Measurements from ENCODE around the gene XIST.

The XIST gene

GRCh38 chrX:73831500-73831899 is 21.0 kb downstream of the XIST start:
- Histone ChIP-seq H3K27ac (ENCODE audit: insufficient read depth in 1 of 2, low read depth in 1 of 2, low read length in 2 of 2, poor library complexity in 1 of 2, severe bottlenecking in 2 of 2) (no peak overlapping the region), H3K27me3 (replicated peaks in 2 of 5; ENCODE audit: control insufficient read depth in 4 of 5, insufficient read depth in 5 of 5, low read length in 4 of 5) (no peaks in the 10 kb centered on the region), H3K4me1 (ENCODE audit: control extremely low read depth in 1 of 4, control insufficient read depth in 4 of 4, insufficient read depth in 4 of 4, low read length in 3 of 4) (peaks cover 0 to 5% (median 0%) of the 10 kb centered on the region in 4 experiments), H3K9me3 (ENCODE audit: control extremely low read depth in 1 of 5, control insufficient read depth in 4 of 5, insufficient read depth in 2 of 5, low read depth in 1 of 5, low read length in 4 of 5) (no peaks in the 10 kb centered on the region), H3K36me3 (ENCODE audit: control insufficient read depth in 4 of 4, insufficient read depth in 4 of 4, low read length in 3 of 4) (peaks cover 0 to 69% (median 5%) of the 10 kb centered on the region in 4 experiments), H3K4me3 (ENCODE audit: control insufficient read depth in 1 of 7, extremely low read depth in 1 of 7, insufficient read depth in 4 of 7, low read depth in 2 of 7, low read length in 6 of 7) (no peak overlapping the region)
- peak in 2 of 3 donors; percentile 39 for DNase-seq
- CTCF ChIA-PET: no interaction called here
- POLR2A ChIA-PET: no interaction called here
- WGBS (ENCODE audit: insufficient coverage): 63% methylated on average over 1 of the region's 2 CpGs

- Histone ChIP-seq H3K27ac (ENCODE audit: insufficient read depth in 1 of 2, low read depth in 1 of 2, low read length in 2 of 2, poor library complexity in 1 of 2, severe bottlenecking in 2 of 2) (no peak overlapping the region), H3K27me3 (replicated peaks in 2 of 5; ENCODE audit: control insufficient read depth in 4 of 5, insufficient read depth in 5 of 5, low read length in 4 of 5) (no peaks in the 10 kb centered on the region), H3K4me1 (ENCODE audit: control extremely low read depth in 1 of 4, control insufficient read depth in 4 of 4, insufficient read depth in 4 of 4, low read length in 3 of 4) (peaks cover 0 to 5% (median 0%) of the 10 kb centered on the region in 4 experiments), H3K9me3 (ENCODE audit: control extremely low read depth in 1 of 5, control insufficient read depth in 4 of 5, insufficient read depth in 2 of 5, low read depth in 1 of 5, low read length in 4 of 5) (no peaks in the 10 kb centered on the region), H3K4me3 (ENCODE audit: control insufficient read depth in 1 of 7, extremely low read depth in 1 of 7, insufficient read depth in 4 of 7, low read depth in 2 of 7, low read length in 6 of 7) (no peak overlapping the region), H3K36me3 (ENCODE audit: control insufficient read depth in 4 of 4, insufficient read depth in 4 of 4, low read length in 3 of 4) (peaks cover 0 to 75% (median 6%) of the 10 kb centered on the region in 4 experiments)
- no peak for DNase-seq
- POLR2A ChIA-PET: no interaction called here
- 83% methylated on average over 2 of the region's 9 CpGs for WGBS (ENCODE audit: insufficient coverage)
- CTCF ChIA-PET: no interaction called here
These were observed 21.8 kb downstream of the XIST start for GRCh38 chrX:73830489-73831414.

DNA sequence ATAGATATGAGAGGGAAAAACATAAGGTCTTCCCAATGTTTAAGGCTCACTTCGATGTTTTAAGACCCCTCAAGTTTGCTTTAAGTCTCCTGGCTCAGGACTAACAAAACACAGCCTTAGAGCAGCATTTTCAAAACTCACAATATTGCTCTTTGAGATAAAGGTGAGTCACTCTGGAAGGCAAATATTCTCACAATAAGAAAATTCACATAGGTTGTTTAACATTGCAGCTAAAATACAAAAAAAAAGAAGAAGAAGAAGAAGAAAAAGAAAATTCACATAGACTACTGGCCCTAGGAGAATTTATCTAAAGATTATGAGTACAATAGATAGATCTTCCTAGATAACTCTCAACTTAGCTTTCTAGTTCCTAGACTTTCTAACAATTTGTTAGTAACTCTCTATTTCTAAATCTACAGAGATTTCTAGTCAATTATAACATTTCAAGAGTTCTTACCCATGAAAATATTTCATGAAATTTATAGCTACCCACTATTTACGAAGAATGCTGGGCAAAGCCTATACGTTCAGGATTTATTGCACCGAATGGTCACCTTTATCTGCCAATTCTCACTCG is 22.5 kb downstream of the XIST start:
- Histone ChIP-seq H3K4me1 (ENCODE audit: control extremely low read depth in 1 of 4, control insufficient read depth in 4 of 4, insufficient read depth in 4 of 4, low read length in 3 of 4) (peaks cover 0 to 5% (median 0%) of the 10 kb centered on the region in 4 experiments), H3K27ac (ENCODE audit: insufficient read depth in 1 of 2, low read depth in 1 of 2, low read length in 2 of 2, poor library complexity in 1 of 2, severe bottlenecking in 2 of 2) (no peak overlapping the region), H3K9me3 (ENCODE audit: control extremely low read depth in 1 of 5, control insufficient read depth in 4 of 5, insufficient read depth in 2 of 5, low read depth in 1 of 5, low read length in 4 of 5) (no peaks in the 10 kb centered on the region), H3K36me3 (ENCODE audit: control insufficient read depth in 4 of 4, insufficient read depth in 4 of 4, low read length in 3 of 4) (peaks cover 0 to 76% (median 6%) of the 10 kb centered on the region in 4 experiments), H3K4me3 (ENCODE audit: control insufficient read depth in 1 of 7, extremely low read depth in 1 of 7, insufficient read depth in 4 of 7, low read depth in 2 of 7, low read length in 6 of 7) (no peak overlapping the region), H3K27me3 (replicated peaks in 2 of 5; ENCODE audit: control insufficient read depth in 4 of 5, insufficient read depth in 5 of 5, low read length in 4 of 5) (no peaks in the 10 kb centered on the region)
- no peak for DNase-seq
- WGBS (ENCODE audit: insufficient coverage): 100% methylated on average over 4 of the region's 5 CpGs
- CTCF ChIA-PET: interaction anchor here (1.2 kb wide), 1 partner anchor 186 kb away, joined by 3 read pairs; no protein-coding TSS in a partner anchor
- POLR2A ChIA-PET: no interaction called here

DNA sequence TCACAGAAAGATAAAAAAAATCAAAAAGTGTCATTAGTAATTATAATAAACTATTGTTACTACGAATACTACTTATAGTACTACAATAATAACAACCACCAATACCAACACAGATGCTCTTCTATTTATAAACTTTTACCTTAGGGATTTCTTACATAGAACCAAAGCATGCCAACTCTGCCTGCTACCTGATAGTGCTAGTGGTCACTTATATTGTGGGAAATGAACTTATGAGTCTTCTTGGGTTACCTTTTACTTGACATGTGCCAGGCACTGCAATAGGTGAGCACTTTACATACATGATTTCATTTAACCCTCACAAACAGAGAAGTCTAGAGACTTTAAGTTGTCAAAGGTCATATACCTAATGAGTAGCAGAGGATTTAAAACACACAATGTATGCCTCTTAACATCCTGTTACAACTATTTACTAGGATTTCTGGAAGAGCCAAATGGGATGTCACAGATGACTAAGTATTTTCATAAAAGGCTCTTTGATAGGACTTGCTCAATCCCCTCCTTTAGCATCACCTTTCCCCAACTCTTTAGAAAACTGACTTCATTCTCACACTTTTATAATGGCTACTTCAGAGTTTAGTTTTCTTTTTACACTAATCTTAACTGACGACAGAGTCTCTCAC is 24.3 kb downstream of the XIST start:
- Histone ChIP-seq H3K27ac (ENCODE audit: insufficient read depth in 1 of 2, low read depth in 1 of 2, low read length in 2 of 2, poor library complexity in 1 of 2, severe bottlenecking in 2 of 2) (no peak overlapping the region), H3K27me3 (replicated peaks in 2 of 5; ENCODE audit: control insufficient read depth in 4 of 5, insufficient read depth in 5 of 5, low read length in 4 of 5) (no peaks in the 10 kb centered on the region), H3K9me3 (ENCODE audit: control extremely low read depth in 1 of 5, control insufficient read depth in 4 of 5, insufficient read depth in 2 of 5, low read depth in 1 of 5, low read length in 4 of 5) (no peaks in the 10 kb centered on the region), H3K36me3 (ENCODE audit: control insufficient read depth in 4 of 4, insufficient read depth in 4 of 4, low read length in 3 of 4) (peaks cover 0 to 63% (median 6%) of the 10 kb centered on the region in 4 experiments), H3K4me1 (ENCODE audit: control extremely low read depth in 1 of 4, control insufficient read depth in 4 of 4, insufficient read depth in 4 of 4, low read length in 3 of 4) (peaks cover 0 to 5% (median 0%) of the 10 kb centered on the region in 4 experiments), H3K4me3 (ENCODE audit: control insufficient read depth in 1 of 7, extremely low read depth in 1 of 7, insufficient read depth in 4 of 7, low read depth in 2 of 7, low read length in 6 of 7) (no peak overlapping the region)
- no peak for DNase-seq
- WGBS (ENCODE audit: insufficient coverage): no CpG with 5 or more reads among the region's 2 CpGs
- ChIA-PET POLR2A (no interaction called here), CTCF (no interaction called here)

- DNase-seq: no peak
- H3K4me3 ChIP-seq (ENCODE audit: control insufficient read depth in 1 of 7, extremely low read depth in 1 of 7, insufficient read depth in 4 of 7, low read depth in 2 of 7, low read length in 6 of 7): no peak overlapping the region
- H3K27ac ChIP-seq (ENCODE audit: insufficient read depth in 1 of 2, low read depth in 1 of 2, low read length in 2 of 2, poor library complexity in 1 of 2, severe bottlenecking in 2 of 2): no peak overlapping the region
- peaks cover 0 to 56% (median 6%) of the 10 kb centered on the region in 4 experiments for H3K36me3 ChIP-seq (ENCODE audit: control insufficient read depth in 4 of 4, insufficient read depth in 4 of 4, low read length in 3 of 4)
- no peaks in the 10 kb centered on the region for H3K9me3 ChIP-seq (ENCODE audit: control extremely low read depth in 1 of 5, control insufficient read depth in 4 of 5, insufficient read depth in 2 of 5, low read depth in 1 of 5, low read length in 4 of 5)
- 94% methylated on average over 4 of the region's 4 CpGs for WGBS (ENCODE audit: insufficient coverage)
- ChIA-PET POLR2A (no interaction called here), CTCF (no interaction called here)
- H3K27me3 ChIP-seq (replicated peaks in 2 of 5; ENCODE audit: control insufficient read depth in 4 of 5, insufficient read depth in 5 of 5, low read length in 4 of 5): no peaks in the 10 kb centered on the region
- H3K4me1 ChIP-seq (ENCODE audit: control extremely low read depth in 1 of 4, control insufficient read depth in 4 of 4, insufficient read depth in 4 of 4, low read length in 3 of 4): peaks cover 0 to 5% (median 0%) of the 10 kb centered on the region in 4 experiments
These were observed 25.1 kb downstream of the XIST start for GRCh38 chrX:73827406-73827805.

DNA sequence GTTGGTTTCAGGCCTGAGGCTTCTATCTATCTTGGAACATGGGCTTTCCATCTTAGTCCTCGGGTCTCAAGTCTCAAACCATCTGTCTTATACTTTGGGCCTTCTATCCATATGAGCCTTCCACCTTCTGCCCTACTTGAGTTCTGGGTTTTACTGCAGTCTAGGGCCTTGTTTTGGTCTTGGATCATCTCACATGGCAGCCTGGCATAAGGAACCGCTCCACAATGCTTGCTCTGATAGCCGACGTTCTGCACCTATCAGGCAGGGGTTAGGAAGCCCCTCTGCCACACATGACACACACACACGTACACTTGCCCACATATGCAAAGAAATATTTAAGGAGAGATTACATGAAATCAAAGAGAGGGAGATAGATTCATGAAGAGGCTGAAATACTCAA is 25.5 kb downstream of the XIST start:
- H3K36me3 ChIP-seq (ENCODE audit: control insufficient read depth in 4 of 4, insufficient read depth in 4 of 4, low read length in 3 of 4): peaks cover 0 to 59% (median 8%) of the 10 kb centered on the region in 4 experiments
- 100% methylated on average over 1 of the region's 5 CpGs for WGBS (ENCODE audit: insufficient coverage)
- no peak overlapping the region for H3K27ac ChIP-seq (ENCODE audit: insufficient read depth in 1 of 2, low read depth in 1 of 2, low read length in 2 of 2, poor library complexity in 1 of 2, severe bottlenecking in 2 of 2)
- ChIA-PET CTCF (no interaction called here), POLR2A (no interaction called here)
- peaks cover 0 to 5% (median 0%) of the 10 kb centered on the region in 4 experiments for H3K4me1 ChIP-seq (ENCODE audit: control extremely low read depth in 1 of 4, control insufficient read depth in 4 of 4, insufficient read depth in 4 of 4, low read length in 3 of 4)
- no peaks in the 10 kb centered on the region for H3K27me3 ChIP-seq (replicated peaks in 2 of 5; ENCODE audit: control insufficient read depth in 4 of 5, insufficient read depth in 5 of 5, low read length in 4 of 5)
- DNase-seq: no peak
- no peak overlapping the region for H3K4me3 ChIP-seq (ENCODE audit: control insufficient read depth in 1 of 7, extremely low read depth in 1 of 7, insufficient read depth in 4 of 7, low read depth in 2 of 7, low read length in 6 of 7)
- no peaks in the 10 kb centered on the region for H3K9me3 ChIP-seq (ENCODE audit: control extremely low read depth in 1 of 5, control insufficient read depth in 4 of 5, insufficient read depth in 2 of 5, low read depth in 1 of 5, low read length in 4 of 5)

- Histone ChIP-seq H3K9me3 (ENCODE audit: control extremely low read depth in 1 of 5, control insufficient read depth in 4 of 5, insufficient read depth in 2 of 5, low read depth in 1 of 5, low read length in 4 of 5) (no peaks in the 10 kb centered on the region), H3K4me3 (ENCODE audit: control insufficient read depth in 1 of 7, extremely low read depth in 1 of 7, insufficient read depth in 4 of 7, low read depth in 2 of 7, low read length in 6 of 7) (no peak overlapping the region), H3K36me3 (ENCODE audit: control insufficient read depth in 4 of 4, insufficient read depth in 4 of 4, low read length in 3 of 4) (peaks cover 0 to 49% (median 10%) of the 10 kb centered on the region in 4 experiments), H3K27me3 (replicated peaks in 2 of 5; ENCODE audit: control insufficient read depth in 4 of 5, insufficient read depth in 5 of 5, low read length in 4 of 5) (no peaks in the 10 kb centered on the region), H3K4me1 (ENCODE audit: control extremely low read depth in 1 of 4, control insufficient read depth in 4 of 4, insufficient read depth in 4 of 4, low read length in 3 of 4) (no peaks in the 10 kb centered on the region), H3K27ac (ENCODE audit: insufficient read depth in 1 of 2, low read depth in 1 of 2, low read length in 2 of 2, poor library complexity in 1 of 2, severe bottlenecking in 2 of 2) (no peak overlapping the region)
- POLR2A ChIA-PET: no interaction called here
- 80% methylated on average over 1 of the region's 1 CpG for whole genome bisulfite sequencing (ENCODE audit: insufficient coverage)
- CTCF ChIA-PET: no interaction called here
- DNase-seq: no peak
These were observed 26.9 kb downstream of the XIST start for GRCh38 chrX:73825569-73825968.
